Measurements from ENCODE around the gene DPP4.

DPP4 gene

GRCh38 chr2:162004031-162004430, 70.0 kb downstream of the DPP4 start:
- Mint-ChIP-seq H3K4me1 (peaks cover 6% of the 10 kb centered on the region), H3K9me3 (no peaks in the 10 kb centered on the region), H3K4me3 (no peak overlapping the region), H3K27ac (no peak overlapping the region), H3K36me3 (ENCODE audit: low read depth) (no peaks in the 10 kb centered on the region), H3K27me3 (ENCODE audit: low read depth) (no peaks in the 10 kb centered on the region)
- TF ChIP-seq CTCF (IDR thresholded peaks at IDR 0.05; ENCODE audit: unreplicated experiment in 3 of 3): no peak

GRCh38 chr2:162002623-162003235, 71.3 kb downstream of the DPP4 start:
- Mint-ChIP-seq H3K4me3 (no peak overlapping the region), H3K27me3 (ENCODE audit: low read depth) (no peaks in the 10 kb centered on the region), H3K27ac (no peak overlapping the region), H3K36me3 (ENCODE audit: low read depth) (no peaks in the 10 kb centered on the region), H3K9me3 (no peaks in the 10 kb centered on the region), H3K4me1 (peaks cover 11% of the 10 kb centered on the region)
- TF ChIP-seq CTCF (IDR thresholded peaks at IDR 0.05; ENCODE audit: unreplicated experiment in 3 of 3): no peak

- H3K27ac Mint-ChIP-seq: no peak overlapping the region
- TF ChIP-seq CTCF (IDR thresholded peaks at IDR 0.05; ENCODE audit: unreplicated experiment in 3 of 3): no peak
- no peaks in the 10 kb centered on the region for H3K36me3 Mint-ChIP-seq (ENCODE audit: low read depth)
- H3K27me3 Mint-ChIP-seq (ENCODE audit: low read depth): peaks cover 3% of the 10 kb centered on the region
- H3K9me3 Mint-ChIP-seq: no peaks in the 10 kb centered on the region
- peaks cover 11% of the 10 kb centered on the region for H3K4me1 Mint-ChIP-seq
- H3K4me3 Mint-ChIP-seq: no peak overlapping the region
Observed at GRCh38 chr2:162000431-162000830, 73.6 kb downstream of the DPP4 start.

- Mint-ChIP-seq H3K27ac (no peak overlapping the region), H3K36me3 (ENCODE audit: low read depth) (no peaks in the 10 kb centered on the region), H3K9me3 (no peaks in the 10 kb centered on the region), H3K4me3 (no peak overlapping the region), H3K4me1 (peaks cover 11% of the 10 kb centered on the region), H3K27me3 (ENCODE audit: low read depth) (peaks cover 6% of the 10 kb centered on the region)
- no peak for TF ChIP-seq CTCF (IDR thresholded peaks at IDR 0.05; ENCODE audit: unreplicated experiment in 3 of 3)
Observed at GRCh38 chr2:161999321-161999720, 74.7 kb downstream of the DPP4 start.

- no peak overlapping the region for H3K27ac Mint-ChIP-seq
- no peak overlapping the region for H3K4me3 Mint-ChIP-seq
- peaks cover 6% of the 10 kb centered on the region for H3K27me3 Mint-ChIP-seq (ENCODE audit: low read depth)
- H3K9me3 Mint-ChIP-seq: no peaks in the 10 kb centered on the region
- H3K36me3 Mint-ChIP-seq (ENCODE audit: low read depth): no peaks in the 10 kb centered on the region
- TF ChIP-seq CTCF (IDR thresholded peaks at IDR 0.05; ENCODE audit: unreplicated experiment in 3 of 3): no peak
- H3K4me1 Mint-ChIP-seq: peaks cover 11% of the 10 kb centered on the region
Observed at GRCh38 chr2:161998857-161999256, 75.2 kb downstream of the DPP4 start.

GRCh38 chr2:161997916-161998471, 76.0 kb downstream of the DPP4 start:
- H3K27me3 Mint-ChIP-seq (ENCODE audit: low read depth): peaks cover 6% of the 10 kb centered on the region
- H3K36me3 Mint-ChIP-seq (ENCODE audit: low read depth): no peaks in the 10 kb centered on the region
- H3K27ac Mint-ChIP-seq: peak overlapping the region in 1 of 3 experiments; percentile 5
- no peaks in the 10 kb centered on the region for H3K9me3 Mint-ChIP-seq
- no peak overlapping the region for H3K4me3 Mint-ChIP-seq
- H3K4me1 Mint-ChIP-seq: peaks cover 11% of the 10 kb centered on the region
- no peak for TF ChIP-seq CTCF (IDR thresholded peaks at IDR 0.05; ENCODE audit: unreplicated experiment in 3 of 3)

All from nephron (organoid).